ENCODE results near the gene UBL3. TPM values are rescaled to one million over a fixed set of nuclear protein-coding genes. Genes with fewer than 3 reads are reported as not detected.

Gene UBL3
- total and polyA plus RNA-seq, 3 donors from 2014 or later = 35.0 to 42.4 (median 41.6) TPM

- Histone ChIP-seq H3K9me3 (no peaks in the 10 kb centered on the region), H3K27me3 (no peaks in the 10 kb centered on the region), H3K4me1 (peaks cover 12% of the 10 kb centered on the region), H3K27ac (no peak overlapping the region), H3K4me3 (no peak overlapping the region), H3K36me3 (ENCODE audit: low read depth, missing control alignments) (no peaks in the 10 kb centered on the region)
- no peak for DNase-seq
- 84 to 87% methylated on average over 7 of the region's 7 CpGs for WGBS, 2 donors
- TF ChIP-seq CTCF (IDR thresholded peaks at IDR 0.05) (no peak), POLR2A (IDR thresholded peaks at IDR 0.05) (no peak)
- intact Hi-C loops (cut with DNase I; ENCODE audit: low total_unique reads) = no loop called here
Measured at GRCh38 chr13:29805994-29806979, 44.1 kb downstream of the UBL3 start.

GRCh38 chr13:29803221-29803620 is 47.2 kb downstream of the UBL3 start:
- DNase-seq = no peak
- Histone ChIP-seq H3K27me3 (no peaks in the 10 kb centered on the region), H3K4me1 (no peaks in the 10 kb centered on the region), H3K4me3 (no peak overlapping the region), H3K27ac (no peak overlapping the region), H3K36me3 (ENCODE audit: low read depth, missing control alignments) (no peaks in the 10 kb centered on the region), H3K9me3 (no peaks in the 10 kb centered on the region)
- intact Hi-C loops (cut with DNase I; ENCODE audit: low total_unique reads) = no loop called here
- TF ChIP-seq CTCF (IDR thresholded peaks at IDR 0.05) (no peak), POLR2A (IDR thresholded peaks at IDR 0.05) (no peak)
- 92 to 98% methylated on average over 3 of the region's 3 CpGs for WGBS, 2 donors

GRCh38 chr13:29802621-29803020 is 47.8 kb downstream of the UBL3 start:
- WGBS, 2 donors = 79 to 88% methylated on average over 1 of the region's 1 CpG
- no peak for DNase-seq

GRCh38 chr13:29801737-29802305 is 48.6 kb downstream of the UBL3 start:
- no peaks in the 10 kb centered on the region for H3K36me3 ChIP-seq (ENCODE audit: low read depth, missing control alignments)
- H3K27me3 ChIP-seq = no peaks in the 10 kb centered on the region
- TF ChIP-seq POLR2A (IDR thresholded peaks at IDR 0.05) = no peak
- TF ChIP-seq CTCF (IDR thresholded peaks at IDR 0.05) = no peak
- no peaks in the 10 kb centered on the region for H3K4me1 ChIP-seq
- H3K4me3 ChIP-seq = no peak overlapping the region
- 84 to 86% methylated on average over 2 to 4 of the region's 4 CpGs for WGBS, 2 donors
- no peaks in the 10 kb centered on the region for H3K9me3 ChIP-seq
- H3K27ac ChIP-seq = no peak overlapping the region
- intact Hi-C loops (cut with DNase I; ENCODE audit: low total_unique reads) = no loop called here
- no peak for DNase-seq

More at GRCh38 chr13:29802621-29803020, 47.8 kb downstream of the UBL3 start:
- no peaks in the 10 kb centered on the region for H3K4me1 ChIP-seq
- no peak overlapping the region for H3K27ac ChIP-seq
- no peak for TF ChIP-seq CTCF (IDR thresholded peaks at IDR 0.05)
- no peak for TF ChIP-seq POLR2A (IDR thresholded peaks at IDR 0.05)
- no peaks in the 10 kb centered on the region for H3K9me3 ChIP-seq
- H3K4me3 ChIP-seq = no peak overlapping the region
- intact Hi-C loops (cut with DNase I; ENCODE audit: low total_unique reads) = no loop called here
- H3K27me3 ChIP-seq = no peaks in the 10 kb centered on the region
- H3K36me3 ChIP-seq (ENCODE audit: low read depth, missing control alignments) = no peaks in the 10 kb centered on the region
